Lung microvascular endothelial cell (primary cell): ENCODE results near the gene EXOSC2. TPM values are rescaled to one million over a fixed set of nuclear protein-coding genes. Genes with fewer than 3 reads are reported as not detected.
"Not testable (repeated sequence)": the region's sequence is repeated elsewhere in the genome, so short reads cannot be mapped to it uniquely, and the experiment has no call there.

Experiments
- DNase-seq, 2 donors: peaks; one replicate each; pipeline versions ENCODE4 v3.0.0 to v3.0.0-alpha.2; 2010; ENCODE audit warnings: low read depth in 2 of 2
- total RNA-seq: library from RNA; depleted of rRNA; stranded (reverse); fragments of >200 nt; gene quantifications from 2 replicates; pipeline ENCODE4 v1.2.1, GENCODE V29; 2014

The EXOSC2 gene
- total RNA-seq, 1 donor from 2014 or later, result 19.6 TPM

DNA sequence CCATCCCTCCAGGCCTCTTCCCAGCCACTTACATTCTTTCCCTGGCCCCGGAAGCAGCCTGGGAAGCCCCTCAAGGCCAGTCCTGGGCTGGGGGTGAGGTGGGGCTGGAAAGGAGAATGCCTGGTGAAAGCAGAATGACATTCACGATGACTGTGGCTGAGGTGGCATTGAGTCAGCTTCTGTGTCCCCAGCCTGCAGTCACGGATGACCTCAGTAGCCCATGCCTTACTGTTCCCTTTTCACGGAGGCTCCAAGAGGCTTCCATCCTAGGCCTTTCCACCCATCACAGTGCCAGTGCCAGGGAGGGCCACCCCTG lies 26.5 kb upstream of the EXOSC2 start:
- DNase-seq, result no peak

DNA sequence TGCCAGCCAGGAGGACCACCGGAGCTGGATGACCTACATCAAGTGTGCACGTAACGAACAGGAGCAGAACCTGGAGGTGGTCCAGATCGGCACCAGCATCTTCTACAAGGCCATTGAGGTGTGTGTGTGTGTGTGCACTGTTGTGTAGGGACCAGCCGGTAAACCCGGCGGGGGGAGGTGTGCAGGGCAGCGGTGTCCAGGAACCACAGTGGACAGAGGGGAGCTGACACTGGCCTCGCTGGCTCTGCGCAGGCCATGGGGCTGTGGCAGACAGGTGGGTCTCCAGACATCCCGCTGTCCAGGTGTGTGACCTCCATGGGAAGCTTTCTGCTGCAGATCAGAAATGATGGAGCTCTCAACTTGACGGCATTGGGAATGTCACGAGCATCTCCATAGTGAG lies 25.4 kb upstream of the EXOSC2 start:
- DNase-seq, result no peak

DNA sequence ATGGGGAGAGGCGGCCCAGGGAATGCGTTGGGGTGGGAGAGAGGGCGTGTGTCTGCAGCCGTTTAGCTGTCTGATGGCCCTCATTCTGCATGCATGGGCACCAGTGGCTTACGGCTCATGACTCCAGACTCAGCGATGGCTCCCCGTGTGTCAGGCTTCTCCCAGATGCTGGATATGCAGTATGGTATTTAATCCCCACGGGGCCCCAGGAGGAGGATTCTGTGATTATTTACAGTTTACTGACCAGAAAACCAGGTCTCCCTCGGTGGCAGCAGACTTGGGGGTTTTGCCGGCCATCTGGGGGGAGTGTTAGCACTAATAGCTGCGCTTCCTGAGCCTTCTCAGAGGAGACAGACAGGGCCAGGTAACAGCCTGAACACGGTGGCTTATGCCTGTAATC lies 24.9 kb upstream of the EXOSC2 start:
- DNase-seq, result no peak

DNA sequence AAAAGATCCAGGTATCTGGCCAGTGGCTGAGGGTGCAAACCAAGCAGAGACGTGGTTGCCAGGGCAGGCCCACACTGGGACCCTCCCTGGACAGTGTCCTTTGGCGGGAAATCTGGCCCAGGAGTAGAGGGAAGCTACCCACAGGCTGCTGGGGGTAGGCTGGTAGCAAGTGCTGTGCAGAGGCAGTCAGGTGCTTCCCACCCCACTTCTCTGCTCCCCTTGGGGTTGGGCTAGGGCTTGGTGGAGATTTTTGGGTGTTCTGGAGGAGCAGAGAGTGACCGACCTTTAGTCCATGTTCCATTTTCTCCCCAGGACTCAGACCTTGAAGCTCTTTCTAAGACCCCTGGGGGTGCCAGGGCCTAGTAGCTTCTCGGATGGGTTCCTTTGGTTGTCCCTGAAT lies 23.6 kb upstream of the EXOSC2 start:
- no peak for DNase-seq

DNA sequence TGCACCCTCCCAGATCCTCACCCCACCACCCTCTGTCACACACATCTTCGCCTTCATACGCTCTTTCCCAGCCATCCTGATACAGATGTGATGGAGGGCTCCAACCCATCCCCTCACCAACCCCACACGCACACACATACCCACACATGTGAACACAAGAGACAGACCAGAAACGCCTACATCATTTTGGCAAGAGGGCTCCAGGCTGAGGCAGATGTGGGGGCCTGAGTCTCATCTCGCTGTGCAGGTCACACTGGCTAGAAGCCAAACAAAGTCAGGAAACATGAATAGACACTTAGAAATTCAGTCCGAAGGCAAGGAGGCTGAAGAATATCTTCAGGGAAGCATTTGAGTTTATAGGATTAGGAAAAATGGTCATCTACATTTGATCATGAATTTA lies 22.9 kb upstream of the EXOSC2 start:
- no peak for DNase-seq

DNA sequence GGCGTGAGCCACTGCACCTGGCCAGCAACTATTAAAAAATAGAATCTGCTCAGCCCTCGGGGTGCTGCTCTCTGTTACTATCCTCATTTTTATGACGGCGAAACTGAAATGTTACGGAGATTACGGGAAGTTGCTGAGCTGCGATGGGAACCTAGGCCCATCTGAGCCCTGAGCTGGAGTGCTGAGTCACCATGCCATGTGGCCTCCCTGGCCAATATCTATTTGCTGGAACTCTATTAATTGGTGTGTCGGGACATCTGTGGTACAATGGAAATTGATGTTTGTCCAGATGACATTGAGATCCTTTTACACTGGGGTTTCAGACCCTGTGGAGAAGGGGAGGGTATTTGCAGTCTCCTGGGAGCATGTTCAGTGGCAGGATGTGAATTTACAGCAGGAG lies 21.1 kb upstream of the EXOSC2 start:
- DNase-seq, result no peak

DNA sequence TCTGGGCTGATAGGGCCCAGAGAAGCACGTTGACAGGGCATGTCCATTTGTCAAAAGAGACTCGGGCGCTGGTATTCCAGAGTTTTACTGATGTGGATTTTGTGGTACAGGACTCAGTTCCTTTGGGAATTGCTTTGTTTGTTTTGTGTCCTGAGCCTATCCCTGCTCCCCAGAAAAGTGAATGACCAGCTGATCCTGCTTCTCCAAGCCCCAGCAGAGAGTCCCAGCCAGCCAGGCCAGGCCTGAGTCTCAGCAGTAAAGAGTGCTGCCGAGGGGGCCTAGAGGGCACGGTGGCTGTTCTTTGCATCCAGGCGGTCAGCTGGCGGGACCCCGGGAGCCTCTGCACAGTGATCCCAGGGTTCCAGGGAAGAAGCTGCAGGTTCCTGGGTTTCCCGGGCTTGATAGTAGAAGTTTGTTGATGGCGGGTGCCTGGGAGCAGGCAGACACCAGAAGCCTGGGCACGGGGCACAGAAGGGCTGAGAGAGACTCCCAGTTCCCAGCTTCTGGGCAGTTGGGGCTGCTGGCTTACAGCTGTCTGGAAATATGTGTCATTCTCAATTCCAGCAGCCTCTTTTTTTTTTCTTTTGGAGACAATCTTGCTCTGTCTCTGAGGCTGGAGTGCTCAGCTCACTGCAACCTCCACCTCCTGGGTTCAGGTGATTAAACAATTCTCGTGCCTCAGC lies 20.5 kb upstream of the EXOSC2 start:
- DNase-seq, result no peak

DNA sequence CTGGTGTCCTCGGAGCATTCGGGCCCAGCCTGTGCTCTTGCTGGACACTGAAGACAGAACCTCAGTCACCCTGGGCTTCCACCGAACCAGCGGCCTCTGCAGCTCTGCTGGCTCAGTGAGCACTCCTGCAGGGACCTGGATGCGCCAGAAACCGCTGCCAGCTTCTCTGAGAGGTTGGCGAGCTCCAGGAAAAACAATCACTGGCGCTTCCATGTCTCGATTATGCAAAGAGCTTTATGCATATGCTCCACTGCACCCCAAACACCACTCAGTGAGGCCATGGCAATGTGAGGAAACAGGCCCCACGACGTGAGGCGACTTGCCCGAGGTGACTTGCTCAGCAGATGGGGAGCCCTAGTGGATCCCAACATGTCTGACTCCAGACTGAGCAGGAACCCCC lies 18.2 kb upstream of the EXOSC2 start:
- no peak for DNase-seq

DNA sequence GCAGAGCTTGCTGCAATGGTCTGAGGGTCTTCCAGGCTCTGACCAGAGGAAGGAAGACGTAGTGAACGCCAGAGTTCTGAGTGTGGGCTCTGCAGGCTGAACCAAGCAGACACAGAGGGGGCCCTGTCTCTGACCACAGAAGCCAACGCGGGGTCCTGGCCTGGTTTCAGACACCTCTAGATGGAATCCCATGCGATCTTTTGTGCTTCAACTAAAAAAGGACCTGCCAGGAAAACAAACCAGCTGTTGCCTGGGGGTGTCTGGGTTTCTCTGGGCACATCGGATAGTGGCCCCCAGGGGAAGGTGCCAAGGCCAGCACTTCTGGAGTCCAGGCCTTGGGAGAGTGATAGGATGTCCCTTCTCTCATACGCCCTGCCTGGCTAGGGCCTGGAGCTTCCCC lies 16.3 kb upstream of the EXOSC2 start:
- no peak for DNase-seq

DNA sequence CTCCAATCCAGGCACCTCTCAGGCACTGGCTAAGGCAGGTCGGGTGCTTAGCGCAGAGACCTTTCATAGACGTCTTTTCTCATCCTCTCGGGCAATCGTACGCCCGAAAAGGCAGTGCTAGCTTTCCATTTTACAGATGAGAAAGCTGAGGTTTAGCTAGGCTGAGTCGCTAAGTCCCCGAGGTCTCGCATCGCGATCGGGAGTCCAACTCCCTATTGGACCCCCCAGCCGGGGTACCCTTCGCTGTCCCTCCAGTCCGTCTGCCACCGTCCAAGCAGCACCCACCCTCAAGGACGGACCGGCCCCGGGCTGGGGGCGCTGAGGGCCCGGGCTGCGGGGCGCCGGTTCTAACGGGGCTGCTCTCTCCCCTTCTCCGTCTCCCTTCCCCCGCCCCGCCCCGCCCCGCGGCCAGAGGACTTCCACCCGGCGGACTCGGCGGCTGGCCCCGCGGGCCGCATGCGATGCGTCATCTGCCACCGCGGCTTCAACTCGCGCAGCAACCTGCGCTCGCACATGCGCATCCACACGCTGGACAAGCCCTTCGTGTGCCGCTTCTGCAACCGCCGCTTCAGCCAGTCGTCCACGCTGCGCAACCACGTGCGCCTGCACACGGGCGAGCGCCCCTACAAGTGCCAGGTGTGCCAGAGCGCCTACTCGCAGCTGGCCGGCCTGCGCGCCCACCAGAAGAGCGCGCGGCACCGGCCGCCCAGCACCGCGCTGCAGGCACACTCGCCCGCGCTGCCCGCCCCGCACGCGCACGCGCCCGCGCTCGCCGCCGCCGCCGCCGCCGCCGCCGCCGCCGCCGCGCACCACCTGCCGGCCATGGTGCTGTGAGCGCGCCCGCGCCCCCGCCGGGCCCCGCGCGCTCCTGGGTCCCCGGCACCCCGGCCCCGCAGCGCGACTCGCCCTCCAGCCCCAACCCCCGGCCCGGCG lies 12.5 kb upstream of the EXOSC2 start:
- DNase-seq, result peak; percentile 89 to 92

DNA sequence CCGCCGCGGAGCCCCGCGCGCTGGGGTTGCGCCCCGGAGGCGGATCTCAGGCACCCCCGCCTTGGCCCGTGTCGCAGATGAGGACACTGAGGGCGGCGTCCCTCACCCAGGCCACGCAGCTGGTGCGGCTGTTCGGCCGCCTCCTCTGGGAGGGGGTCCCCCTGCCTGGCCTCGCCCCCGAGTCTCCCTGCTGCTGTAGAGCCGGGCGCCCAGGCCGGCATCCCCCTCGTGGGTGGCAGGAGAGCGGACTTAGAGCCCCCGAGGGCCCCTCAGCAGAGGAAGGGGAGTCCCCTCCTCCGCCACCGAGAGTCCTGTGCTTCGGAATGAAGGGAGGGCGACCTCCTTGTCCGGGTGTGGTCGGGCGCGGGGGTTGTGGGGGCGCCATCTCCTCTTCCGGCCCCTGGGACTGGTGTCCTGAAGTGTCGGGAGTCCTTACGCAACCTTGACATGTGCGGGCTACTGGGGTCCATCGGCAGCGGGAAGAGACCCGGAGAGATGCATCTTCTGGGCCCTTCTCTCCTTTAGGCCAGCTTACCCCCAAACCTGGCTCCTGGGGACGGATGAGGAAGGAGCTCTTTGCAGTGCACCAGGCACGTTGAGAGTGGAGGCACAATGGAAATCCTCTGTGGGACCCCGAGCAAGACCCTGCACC lies 11.7 kb upstream of the EXOSC2 start:
- DNase-seq, result no peak

DNA sequence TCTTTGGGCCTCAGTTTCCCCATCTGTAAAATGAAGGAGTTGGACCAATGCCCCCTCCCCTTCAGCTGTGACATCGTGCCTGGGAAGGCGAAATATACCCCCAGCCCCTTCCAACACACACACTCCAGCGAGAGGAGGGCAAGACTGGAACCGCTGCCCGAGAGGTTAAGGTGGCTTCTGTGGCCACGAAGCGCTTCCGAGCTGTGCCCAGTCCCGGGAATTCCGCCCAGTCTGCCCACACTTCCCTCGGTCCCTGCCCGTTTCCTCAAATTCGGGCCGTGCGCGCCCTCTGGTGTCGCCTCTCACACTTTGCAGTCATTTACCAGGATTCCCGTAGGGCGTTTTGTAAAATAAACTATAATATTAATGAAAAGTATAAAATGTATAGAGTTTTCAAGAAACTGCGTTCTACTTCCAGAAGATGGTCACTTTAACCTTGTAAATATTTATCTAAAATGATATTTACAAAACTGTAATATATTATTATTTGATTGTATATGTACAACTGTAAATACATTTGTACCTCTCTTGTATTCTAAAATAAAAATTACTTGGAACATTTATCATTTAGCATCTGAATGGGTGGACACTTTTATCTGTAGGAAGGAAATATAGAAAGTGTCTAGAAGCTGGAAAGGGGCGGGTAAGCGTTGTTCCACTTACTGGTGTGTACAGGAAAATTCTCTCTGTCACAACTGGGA lies 11.0 kb upstream of the EXOSC2 start:
- peak; percentile 75 to 82 for DNase-seq

DNA sequence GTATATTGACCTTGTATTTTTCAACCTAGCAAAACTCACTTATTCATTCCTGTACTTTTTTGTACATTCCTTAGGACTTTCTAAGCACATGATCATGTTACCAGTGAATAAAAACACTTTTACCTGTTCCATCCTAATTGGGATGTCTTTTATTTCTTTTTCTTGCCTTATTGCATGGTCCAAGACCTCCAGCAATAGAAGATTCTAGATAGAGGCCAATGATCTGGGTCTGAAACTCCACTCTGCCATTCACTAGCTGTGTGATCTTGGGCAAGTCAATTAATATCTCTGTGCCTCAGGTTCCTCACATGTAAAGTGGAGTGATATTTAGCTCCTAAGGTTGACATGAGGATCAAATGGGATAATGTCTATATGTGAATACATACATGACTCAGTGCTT lies 8.5 kb upstream of the EXOSC2 start:
- no peak for DNase-seq

DNA sequence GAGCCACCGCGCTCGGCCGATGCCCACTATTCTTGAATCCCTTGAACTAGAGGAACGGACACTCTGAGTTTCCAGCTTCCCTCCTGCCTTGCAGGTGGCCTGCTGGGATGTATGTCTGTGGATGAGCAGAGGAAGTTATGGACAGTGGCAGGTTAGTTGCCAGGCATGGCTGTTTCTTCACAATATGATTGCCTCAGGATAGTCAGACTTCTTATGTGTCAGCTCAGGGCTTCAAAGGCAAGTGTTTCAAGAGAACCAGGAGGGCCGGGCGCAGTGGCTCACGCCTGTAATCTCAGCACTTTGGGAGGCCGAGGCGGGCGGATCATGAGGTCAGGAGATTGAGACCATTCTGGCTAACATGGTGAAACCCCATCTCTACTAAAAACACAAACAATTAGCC lies 7.6 kb upstream of the EXOSC2 start:
- DNase-seq, result not testable (repeated sequence)

DNA sequence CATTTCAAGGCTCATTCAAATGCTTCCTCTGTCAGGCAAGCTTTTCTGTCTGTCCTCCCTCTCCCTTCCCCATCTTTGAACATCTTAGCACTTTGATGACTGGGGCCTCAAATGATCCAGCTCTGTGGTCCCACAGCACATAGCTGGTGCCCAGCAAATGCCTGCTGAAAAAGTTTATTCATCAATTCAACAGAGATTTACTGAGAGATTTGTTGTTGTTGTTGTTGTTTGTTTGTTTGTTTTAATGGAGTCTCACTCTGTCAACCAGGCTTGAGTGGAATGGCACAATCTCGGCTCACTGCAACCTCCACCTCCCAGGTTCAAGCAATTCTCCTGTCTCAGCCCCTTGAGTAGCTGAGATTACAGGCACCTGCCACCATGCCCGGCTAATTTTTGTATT lies 6.0 kb upstream of the EXOSC2 start:
- no peak for DNase-seq

DNA sequence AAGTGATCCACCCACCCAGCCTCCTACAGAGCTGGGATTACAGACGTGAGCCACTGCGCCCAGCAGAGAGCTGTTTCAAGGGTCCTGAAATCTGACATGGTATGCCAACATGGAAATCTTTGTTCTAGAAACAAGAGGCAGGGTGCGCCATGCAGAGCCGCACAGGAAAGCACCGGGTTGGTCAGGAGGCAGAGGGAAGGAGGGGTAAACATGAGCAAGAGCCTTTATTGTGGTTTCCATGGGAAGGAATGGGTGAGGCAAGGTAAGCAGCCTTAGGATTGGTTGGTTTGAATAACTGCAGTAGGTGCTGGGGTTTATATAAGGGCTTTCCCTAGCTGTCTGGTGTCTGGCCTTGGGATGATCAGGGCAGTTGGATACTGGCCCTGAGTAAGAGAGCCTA lies 5.5 kb upstream of the EXOSC2 start:
- no peak for DNase-seq

DNA sequence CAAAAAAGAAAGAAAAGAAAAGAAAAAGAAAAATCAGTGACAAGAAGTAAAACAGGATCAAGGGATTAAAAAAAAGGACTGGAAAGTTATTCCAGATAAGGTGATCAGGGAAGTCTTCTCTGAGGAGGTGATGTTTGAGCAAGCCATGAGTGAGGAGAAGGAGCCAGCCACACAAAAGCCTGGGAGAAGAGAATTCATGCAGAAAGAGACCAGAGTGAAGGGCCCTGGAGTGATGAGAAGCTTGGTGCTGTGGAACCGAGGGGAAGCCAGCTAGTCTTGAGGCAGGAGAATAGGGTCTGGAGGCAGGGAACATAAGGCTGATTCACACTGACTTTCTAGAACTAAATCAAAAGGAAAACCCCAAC lies 4.0 kb upstream of the EXOSC2 start:
- DNase-seq, result no peak

DNA sequence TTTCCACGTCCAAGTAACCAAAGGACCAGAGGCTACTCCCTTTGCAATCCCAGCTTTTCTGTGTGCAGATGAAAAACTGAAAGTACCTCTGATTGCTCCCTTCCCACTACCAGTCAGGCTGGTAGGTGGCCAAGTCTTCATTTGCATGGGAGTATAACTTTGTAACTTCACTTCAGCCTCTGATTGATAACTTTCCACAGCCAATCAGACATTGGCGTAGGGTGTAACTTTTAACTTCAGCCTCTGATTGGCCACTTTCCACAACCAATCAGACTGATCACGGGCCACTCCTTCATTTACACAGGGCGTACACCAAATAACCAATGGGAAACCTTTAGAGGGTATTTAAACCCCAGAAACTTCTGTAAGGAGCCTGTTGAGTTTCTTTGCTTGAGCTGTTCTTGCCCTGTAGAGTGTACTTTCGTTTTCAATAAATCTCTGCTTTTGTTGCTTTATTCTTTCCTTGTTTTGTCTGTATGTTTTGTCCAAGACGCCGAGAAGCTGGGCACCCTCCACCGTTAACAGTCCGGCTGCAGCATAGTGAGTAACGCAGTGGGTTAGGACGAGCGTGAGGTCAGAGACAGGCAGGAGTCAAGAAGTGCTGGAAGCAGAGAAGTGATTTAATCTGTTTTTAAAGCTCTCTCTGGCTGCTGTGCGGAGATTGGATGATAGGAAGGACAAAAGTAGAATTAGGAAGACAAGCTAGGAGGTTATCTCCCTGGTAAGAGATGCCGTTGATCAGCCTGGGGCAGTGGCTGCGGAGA lies 3.5 kb upstream of the EXOSC2 start:
- DNase-seq, result peak; percentile 68 to 91

DNA sequence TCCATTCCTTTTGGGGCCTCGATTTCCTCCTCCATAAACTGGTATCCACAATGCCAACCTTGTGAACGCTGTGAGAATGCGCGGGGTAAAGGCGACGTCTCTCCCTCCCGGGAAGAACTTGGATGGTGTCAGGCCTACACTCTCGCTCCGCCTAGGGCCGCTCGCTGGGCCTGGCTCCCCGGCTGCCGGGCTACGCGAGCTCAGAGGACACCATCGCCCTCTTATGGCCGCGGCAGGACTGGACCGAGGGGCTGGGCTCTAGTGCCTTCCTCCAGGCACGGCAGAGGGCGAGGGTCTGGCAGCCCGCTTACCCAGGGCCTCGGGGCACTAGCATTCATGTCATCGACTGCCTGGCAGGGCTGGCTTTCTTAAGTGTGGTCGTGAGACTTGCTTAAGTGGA lies 1.3 kb upstream of the EXOSC2 start:
- DNase-seq, result peak in 1 of 2 donors; percentile 81

DNA sequence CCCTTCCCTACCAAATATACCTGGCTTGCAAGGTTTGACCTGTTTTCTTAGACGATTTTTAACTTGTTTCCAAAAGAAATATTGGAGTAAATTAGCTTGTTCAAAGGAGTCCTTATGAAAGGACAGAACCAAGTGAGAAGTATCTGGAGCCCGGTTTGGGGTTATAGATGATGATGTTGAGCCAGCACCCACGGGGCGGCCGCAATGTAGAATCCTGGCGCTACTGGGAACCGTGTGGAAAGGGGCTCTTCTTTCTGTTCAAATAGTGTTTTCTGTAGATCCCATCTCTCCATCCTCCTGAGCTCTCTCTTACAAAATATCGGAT lies 517 bp upstream of the EXOSC2 start:
- DNase-seq, result peak in 1 of 2 donors; percentile 3

DNA sequence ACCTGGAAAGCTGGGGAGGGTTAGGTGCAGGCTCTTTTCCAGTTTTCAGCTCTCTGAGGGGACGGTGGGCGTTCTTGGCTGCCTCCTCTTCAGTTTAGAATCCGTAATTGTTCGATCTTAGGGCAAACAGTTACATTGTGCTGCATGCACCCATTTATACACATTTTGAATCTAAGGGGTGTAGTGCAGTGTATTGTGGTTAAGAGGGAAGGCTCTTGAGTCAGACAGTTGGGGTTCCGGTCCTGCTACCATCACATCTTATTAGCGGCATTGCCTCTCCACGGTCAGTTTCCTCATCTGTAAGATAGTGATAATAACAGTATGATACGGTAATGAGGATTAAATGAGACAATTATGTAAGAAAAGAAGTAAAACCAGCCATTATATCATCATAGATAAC lies 625 bp downstream of the EXOSC2 start:
- peak in 1 of 2 donors; percentile 8 for DNase-seq
